GM21447 (cell line): ENCODE results near the gene ADD2.
"Not testable (repeated sequence)": the region's sequence is repeated elsewhere in the genome, so short reads cannot be mapped to it uniquely, and the experiment has no call there.

Source experiments
- ATAC-seq: cut with Tn5 transposase; IDR thresholded peaks from one replicate; pipeline ENCODE4 v1.9.1; 2021; ENCODE audit not compliant: unreplicated experiment

The ADD2 gene

GRCh38 chr2:70753902-70754301, 14.1 kb downstream of the ADD2 start:
- no peak for ATAC-seq

GRCh38 chr2:70753031-70753430, 15.0 kb downstream of the ADD2 start:
- no peak for ATAC-seq

- ATAC-seq, result no peak
These were observed 15.6 kb downstream of the ADD2 start for GRCh38 chr2:70752396-70752795.

- no peak for ATAC-seq
These were observed 16.1 kb downstream of the ADD2 start for GRCh38 chr2:70751881-70752280.

- ATAC-seq, result no peak
These were observed 17.7 kb downstream of the ADD2 start for GRCh38 chr2:70750320-70750719.

GRCh38 chr2:70748002-70748784, 19.8 kb downstream of the ADD2 start:
- ATAC-seq, result no peak

- ATAC-seq, result no peak
These were observed 20.7 kb downstream of the ADD2 start for GRCh38 chr2:70747284-70747683.

- ATAC-seq, result no peak
These were observed 21.7 kb downstream of the ADD2 start for GRCh38 chr2:70746094-70746974.

GRCh38 chr2:70745276-70745825, 22.6 kb downstream of the ADD2 start:
- no peak for ATAC-seq

GRCh38 chr2:70744397-70744796, 23.6 kb downstream of the ADD2 start:
- ATAC-seq, result no peak

- ATAC-seq, result no peak
These were observed 24.3 kb downstream of the ADD2 start for GRCh38 chr2:70743677-70744076.

- ATAC-seq, result no peak
These were observed 24.9 kb downstream of the ADD2 start for GRCh38 chr2:70743068-70743467.

GRCh38 chr2:70739492-70739891, 28.5 kb downstream of the ADD2 start:
- not testable (repeated sequence) for ATAC-seq

- no peak for ATAC-seq
These were observed 29.8 kb downstream of the ADD2 start for GRCh38 chr2:70738159-70738558.

- no peak for ATAC-seq
These were observed 32.9 kb downstream of the ADD2 start for GRCh38 chr2:70735071-70735470.

GRCh38 chr2:70733646-70734180, 34.3 kb downstream of the ADD2 start:
- no peak for ATAC-seq

GRCh38 chr2:70732766-70733645, 35.0 kb downstream of the ADD2 start:
- no peak for ATAC-seq

- no peak for ATAC-seq
These were observed 37.3 kb downstream of the ADD2 start for GRCh38 chr2:70730730-70731129.

GRCh38 chr2:70729647-70730046, 38.4 kb downstream of the ADD2 start:
- no peak for ATAC-seq

GRCh38 chr2:70728128-70728527, 39.9 kb downstream of the ADD2 start:
- no peak for ATAC-seq
